ENCODE measurements around the gene BPI. TPM values are rescaled to one million over a fixed set of nuclear protein-coding genes. Genes with fewer than 3 reads are reported as not detected.

The BPI gene
- total and polyA plus RNA-seq, 2 experiments from 2014 or later = 0.10 TPM; not detected in 1

GRCh38 chr20:38346741-38347140, 42.8 kb downstream of the BPI start:
- H3K9me3 ChIP-seq (ENCODE audit: low read depth) = no peaks in the 10 kb centered on the region
- no peak overlapping the region for H3K4me2 ChIP-seq (ENCODE audit: unreplicated experiment)
- no peaks in the 10 kb centered on the region for H3K36me3 ChIP-seq (ENCODE audit: low read depth)
- no peak overlapping the region for H2AFZ ChIP-seq
- no peak overlapping the region for H3K9ac ChIP-seq
- no peaks in the 10 kb centered on the region for H3K9me2 ChIP-seq (ENCODE audit: insufficient read depth)
- no peaks in the 10 kb centered on the region for H3F3A ChIP-seq (ENCODE audit: insufficient read depth)
- in situ Hi-C loops (cut with MboI) = no loop called here
- no peaks in the 10 kb centered on the region for H4K20me1 ChIP-seq (ENCODE audit: insufficient read depth)
- no peak overlapping the region for H3K4me3 ChIP-seq
- WGBS, 2 experiments (ENCODE audit: low coverage in 1 of 2, low lambda C conversion rate in 2 of 2, missing lambda C conversion rate in 2 of 2) = 55 to 63% methylated on average over 4 of the region's 4 CpGs
- H3K27ac ChIP-seq = no peak overlapping the region
- H3K4me1 ChIP-seq (ENCODE audit: insufficient read depth) = no peaks in the 10 kb centered on the region
- no peaks in the 10 kb centered on the region for H3K79me2 ChIP-seq (ENCODE audit: insufficient read depth)
- DNase-seq = no peak
- peaks cover 19% of the 10 kb centered on the region for H3K27me3 ChIP-seq (replicated peaks; ENCODE audit: insufficient read depth)
- TF ChIP-seq EZH2phosphoT487 (IDR thresholded peaks at IDR 0.05; ENCODE audit: insufficient read depth, low read depth) (no peak), EZH2 (IDR thresholded peaks at IDR 0.05; ENCODE audit: insufficient read depth, poor library complexity, severe bottlenecking) (no peak)

- Histone ChIP-seq H3K27me3 (replicated peaks; ENCODE audit: insufficient read depth) (peaks cover 6% of the 10 kb centered on the region; the same call in 1 of the 2 replicates), H3K79me2 (ENCODE audit: insufficient read depth) (no peaks in the 10 kb centered on the region), H3K9ac (no peak overlapping the region), H2AFZ (no peak overlapping the region), H3F3A (ENCODE audit: insufficient read depth) (no peaks in the 10 kb centered on the region), H3K4me3 (no peak overlapping the region), H3K4me2 (ENCODE audit: unreplicated experiment) (no peak overlapping the region), H3K27ac (no peak overlapping the region), H3K36me3 (ENCODE audit: low read depth) (no peaks in the 10 kb centered on the region), H3K9me3 (ENCODE audit: low read depth) (no peaks in the 10 kb centered on the region), H4K20me1 (ENCODE audit: insufficient read depth) (no peaks in the 10 kb centered on the region), H3K4me1 (ENCODE audit: insufficient read depth) (no peaks in the 10 kb centered on the region), H3K9me2 (ENCODE audit: insufficient read depth) (no peaks in the 10 kb centered on the region)
- 64 to 68% methylated on average over 5 of the region's 5 CpGs for WGBS, 2 experiments (ENCODE audit: low coverage in 1 of 2, low lambda C conversion rate in 2 of 2, missing lambda C conversion rate in 2 of 2)
- TF ChIP-seq EZH2phosphoT487 (IDR thresholded peaks at IDR 0.05; ENCODE audit: insufficient read depth, low read depth) (no peak), EZH2 (IDR thresholded peaks at IDR 0.05; ENCODE audit: insufficient read depth, poor library complexity, severe bottlenecking) (no peak)
- DNase-seq = no peak
- in situ Hi-C loops (cut with MboI) = no loop called here
These were observed 45.9 kb downstream of the BPI start for GRCh38 chr20:38349856-38350255.

- no peaks in the 10 kb centered on the region for H3F3A ChIP-seq (ENCODE audit: insufficient read depth)
- no peaks in the 10 kb centered on the region for H3K9me3 ChIP-seq (ENCODE audit: low read depth)
- H3K4me3 ChIP-seq = no peak overlapping the region
- H4K20me1 ChIP-seq (ENCODE audit: insufficient read depth) = no peaks in the 10 kb centered on the region
- no peak overlapping the region for H3K27ac ChIP-seq
- H3K27me3 ChIP-seq (replicated peaks; ENCODE audit: insufficient read depth) = no peaks in the 10 kb centered on the region; the same call in 1 of the 2 replicates
- H3K4me1 ChIP-seq (ENCODE audit: insufficient read depth) = no peaks in the 10 kb centered on the region
- no peak overlapping the region for H3K4me2 ChIP-seq (ENCODE audit: unreplicated experiment)
- H3K9me2 ChIP-seq (ENCODE audit: insufficient read depth) = no peaks in the 10 kb centered on the region
- no peaks in the 10 kb centered on the region for H3K79me2 ChIP-seq (ENCODE audit: insufficient read depth)
- no peak for DNase-seq
- TF ChIP-seq EZH2phosphoT487 (IDR thresholded peaks at IDR 0.05; ENCODE audit: insufficient read depth, low read depth) (no peak), EZH2 (IDR thresholded peaks at IDR 0.05; ENCODE audit: insufficient read depth, poor library complexity, severe bottlenecking) (no peak)
- in situ Hi-C loops (cut with MboI) = no loop called here
- H3K9ac ChIP-seq = no peak overlapping the region
- 72 to 79% methylated on average over 15 of the region's 15 CpGs for WGBS, 2 experiments (ENCODE audit: low coverage in 1 of 2, low lambda C conversion rate in 2 of 2, missing lambda C conversion rate in 2 of 2)
- H3K36me3 ChIP-seq (ENCODE audit: low read depth) = no peaks in the 10 kb centered on the region
- H2AFZ ChIP-seq = no peak overlapping the region
These were observed 47.2 kb downstream of the BPI start for GRCh38 chr20:38350879-38351775.

GRCh38 chr20:38353316-38353715, 49.4 kb downstream of the BPI start:
- no peaks in the 10 kb centered on the region for H4K20me1 ChIP-seq (ENCODE audit: insufficient read depth)

More at GRCh38 chr20:38353316-38353715, 49.4 kb downstream of the BPI start:
- Histone ChIP-seq H2AFZ (no peak overlapping the region), H3K4me3 (no peak overlapping the region), H3K4me2 (ENCODE audit: unreplicated experiment) (no peak overlapping the region), H3K9ac (no peak overlapping the region), H3K27ac (no peak overlapping the region), H3K36me3 (ENCODE audit: low read depth) (no peaks in the 10 kb centered on the region), H3K27me3 (replicated peaks; ENCODE audit: insufficient read depth) (no peaks in the 10 kb centered on the region; the same call in 1 of the 2 replicates), H3F3A (ENCODE audit: insufficient read depth) (no peaks in the 10 kb centered on the region), H3K4me1 (ENCODE audit: insufficient read depth) (no peaks in the 10 kb centered on the region), H3K9me3 (ENCODE audit: low read depth) (no peaks in the 10 kb centered on the region), H3K9me2 (ENCODE audit: insufficient read depth) (no peaks in the 10 kb centered on the region), H3K79me2 (ENCODE audit: insufficient read depth) (no peaks in the 10 kb centered on the region)
- in situ Hi-C loops (cut with MboI) = no loop called here
- TF ChIP-seq EZH2 (IDR thresholded peaks at IDR 0.05; ENCODE audit: insufficient read depth, poor library complexity, severe bottlenecking) = no peak
- no peak for TF ChIP-seq EZH2phosphoT487 (IDR thresholded peaks at IDR 0.05; ENCODE audit: insufficient read depth, low read depth)
- 35 to 43% methylated on average over 7 of the region's 7 CpGs for WGBS, 2 experiments (ENCODE audit: low coverage in 1 of 2, low lambda C conversion rate in 2 of 2, missing lambda C conversion rate in 2 of 2)
- peak; percentile 46 for DNase-seq

Data from GM23248 (cell line).